ENCODE data around the gene CTNNBIP1. TPM values are rescaled to one million over a fixed set of nuclear protein-coding genes. Genes with fewer than 3 reads are reported as not detected.

Gene CTNNBIP1
- total RNA-seq, 1 experiment from 2014 or later = 31.3 TPM

DNA sequence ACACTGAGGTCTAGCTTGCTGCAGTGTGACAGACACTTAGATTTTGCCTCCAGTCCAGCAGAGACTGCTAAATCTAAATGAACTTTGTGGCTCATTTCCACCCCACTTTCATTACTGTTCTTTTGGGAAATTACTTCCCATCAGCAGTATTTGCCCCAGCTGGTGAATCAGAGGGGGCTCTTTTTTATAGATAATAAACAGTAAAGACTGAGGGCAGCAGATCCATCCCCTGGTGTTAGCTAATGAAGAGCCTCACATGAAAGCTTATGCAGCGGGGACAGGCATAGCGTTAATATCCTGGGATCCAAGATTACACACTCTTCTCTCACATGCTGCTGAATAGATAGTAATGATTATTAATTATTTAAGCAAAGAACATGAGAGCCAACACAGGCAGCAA, 6.4 kb upstream of the CTNNBIP1 start:
- RAD21 ChIA-PET (ENCODE audit: low non-redundant PET in 1 of 2, low total read pairs in 2 of 2, uncharacterized antibody in 2 of 2, unreplicated experiment in 2 of 2) = no interaction called here
- H3K4me3 ChIP-seq (replicated peaks in 1 of 2; ENCODE audit: low read depth in 1 of 2, low read length in 2 of 2) = no peak overlapping the region
- no peaks in the 10 kb centered on the region for H3K27me3 ChIP-seq (ENCODE audit: insufficient read depth, low read length)
- H3K9ac ChIP-seq (ENCODE audit: low read length) = no peak overlapping the region
- H3K79me2 ChIP-seq (ENCODE audit: insufficient read depth, low read length) = no peaks in the 10 kb centered on the region
- no peaks in the 10 kb centered on the region for H3K36me3 ChIP-seq (ENCODE audit: control insufficient read depth in 1 of 2, insufficient read depth in 2 of 2, low read length in 2 of 2)
- BruUV-seq (replicated peaks) = no TSS peak
- intact Hi-C loops (cut with micrococcal nuclease) = no loop called here
- no peaks in the 10 kb centered on the region for H4K20me1 ChIP-seq (ENCODE audit: insufficient read depth)
- POLR2A ChIA-PET = interaction anchor here (1.2 kb wide), 1 partner anchor 27 kb away, joined by 4 read pairs; the partner anchor contains the start of genes LZIC and NMNAT1
- H3K4me1 ChIP-seq (ENCODE audit: control insufficient read depth in 1 of 2, insufficient read depth in 2 of 2, low read length in 2 of 2) = peaks cover under 1 to 1% of the 10 kb centered on the region in 2 experiments
- ATAC-seq (no peak), DNase-seq (ENCODE audit: low read depth, low spot score) (no peak)
- TF ChIP-seq POLR2AphosphoS5 (IDR thresholded peaks at IDR 0.05; ENCODE audit: low read depth, low read length) = no peak
- TF ChIP-seq EGR1 (IDR thresholded peaks at IDR 0.05; ENCODE audit: low read depth) = no peak
- no peak for TF ChIP-seq ZFX (IDR thresholded peaks at IDR 0.05)
- TF ChIP-seq EZH2phosphoT487 (IDR thresholded peaks at IDR 0.05; ENCODE audit: borderline replicate concordance) = no peak
- no peak for TF ChIP-seq YY1 (IDR thresholded peaks at IDR 0.05; ENCODE audit: extremely low read depth, insufficient replicate concordance, low read depth, low read length)
- TF ChIP-seq CEBPB (IDR thresholded peaks at IDR 0.05; ENCODE audit: low read depth) = no peak
- TF ChIP-seq FOSL1 (IDR thresholded peaks at IDR 0.05; ENCODE audit: low read depth) = no peak
- TF ChIP-seq EZH2 (IDR thresholded peaks at IDR 0.05) = no peak
- TF ChIP-seq POLR2A (IDR thresholded peaks at IDR 0.05; ENCODE audit: borderline replicate concordance, extremely low read depth, insufficient read depth, insufficient read length) = no peak
- TF ChIP-seq SRF (IDR thresholded peaks at IDR 0.05; ENCODE audit: low read depth) = no peak
- TF ChIP-seq REST (IDR thresholded peaks at IDR 0.05; ENCODE audit: low read depth) = no peak
- no peak for TF ChIP-seq ZNF274 (IDR thresholded peaks at IDR 0.05; ENCODE audit: low read depth, low read length)
- TF ChIP-seq SP1 (IDR thresholded peaks at IDR 0.05; ENCODE audit: low read depth) = no peak
- no peak for TF ChIP-seq MAX (IDR thresholded peaks at IDR 0.05)
- TF ChIP-seq ELF1 (IDR thresholded peaks at IDR 0.05; ENCODE audit: borderline replicate concordance, low read depth) = no peak
- TF ChIP-seq RAD21 (IDR thresholded peaks at IDR 0.05; ENCODE audit: low read depth) = no peak
- no peak for TF ChIP-seq ATF3 (IDR thresholded peaks at IDR 0.05)
- no peak for TF ChIP-seq CBX3 (IDR thresholded peaks at IDR 0.05; ENCODE audit: low read depth)
- no peak for TF ChIP-seq SIN3A (IDR thresholded peaks at IDR 0.05; ENCODE audit: low read depth)
- TF ChIP-seq, protein P1, sequence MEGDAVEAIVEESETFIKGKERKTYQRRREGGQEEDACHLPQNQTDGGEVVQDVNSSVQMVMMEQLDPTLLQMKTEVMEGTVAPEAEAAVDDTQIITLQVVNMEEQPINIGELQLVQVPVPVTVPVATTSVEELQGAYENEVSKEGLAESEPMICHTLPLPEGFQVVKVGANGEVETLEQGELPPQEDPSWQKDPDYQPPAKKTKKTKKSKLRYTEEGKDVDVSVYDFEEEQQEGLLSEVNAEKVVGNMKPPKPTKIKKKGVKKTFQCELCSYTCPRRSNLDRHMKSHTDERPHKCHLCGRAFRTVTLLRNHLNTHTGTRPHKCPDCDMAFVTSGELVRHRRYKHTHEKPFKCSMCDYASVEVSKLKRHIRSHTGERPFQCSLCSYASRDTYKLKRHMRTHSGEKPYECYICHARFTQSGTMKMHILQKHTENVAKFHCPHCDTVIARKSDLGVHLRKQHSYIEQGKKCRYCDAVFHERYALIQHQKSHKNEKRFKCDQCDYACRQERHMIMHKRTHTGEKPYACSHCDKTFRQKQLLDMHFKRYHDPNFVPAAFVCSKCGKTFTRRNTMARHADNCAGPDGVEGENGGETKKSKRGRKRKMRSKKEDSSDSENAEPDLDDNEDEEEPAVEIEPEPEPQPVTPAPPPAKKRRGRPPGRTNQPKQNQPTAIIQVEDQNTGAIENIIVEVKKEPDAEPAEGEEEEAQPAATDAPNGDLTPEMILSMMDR (IDR thresholded peaks at IDR 0.05 in 2 of 3, conservative IDR thresholded peaks at IDR 0.05 in 1 of 3; ENCODE audit: borderline replicate concordance in 1 of 3, insufficient read depth in 1 of 3, low read depth in 2 of 3, low read length in 2 of 3) = no peak
- H3K4me2 ChIP-seq (ENCODE audit: low read length) = no peak overlapping the region
- no peak overlapping the region for H3K27ac ChIP-seq (ENCODE audit: low read depth, low read length)
- no peaks in the 10 kb centered on the region for H3K9me2 ChIP-seq (ENCODE audit: insufficient read depth)
- CTCF ChIA-PET = no interaction called here
- H3K9me3 ChIP-seq (ENCODE audit: control insufficient read depth in 1 of 2, insufficient read depth in 1 of 2, low read depth in 1 of 2, low read length in 2 of 2) = no peaks in the 10 kb centered on the region
- no peak overlapping the region for H2AFZ ChIP-seq (ENCODE audit: low read depth, low read length, poor library complexity, severe bottlenecking)

All from HCT116 (cell line).